Neural progenitor cell (in vitro differentiated cells): ENCODE data around the gene IL17RE.

Experiments used
- CTCF ChIP-seq: fragments of 200-600 bp; sonication (generic); IDR thresholded peaks from 2 replicates; pipeline ENCODE4 v1.5.1; 2017; ENCODE audit warnings: antibody characterized with exemption, mild to moderate bottlenecking
- EZH2phosphoT487 ChIP-seq: fragments of 200-600 bp; sonication (generic); IDR thresholded peaks from 2 replicates; pipeline ENCODE4 v1.6.1; 2017; ENCODE audit warnings: antibody characterized with exemption

- TF ChIP-seq CTCF (no peak), EZH2phosphoT487 (no peak)
Measured at GRCh38 chr3:9879830-9880549, 22.7 kb upstream of the IL17RE start, which contains the start of gene CIDEC.
